GM12891 (cell line): ENCODE results near the gene SKI.
"Not testable (repeated sequence)": the region's sequence is repeated elsewhere in the genome, so short reads cannot be mapped to it uniquely, and the experiment has no call there.

Experiments
- DNase-seq: peaks from one replicate; pipeline ENCODE4 v3.0.0; 2011; ENCODE audit warnings: low spot score; ENCODE audit not compliant: insufficient read length
- FAIRE-seq: peaks from 2 replicates; lab custom pipeline; 2011; peaks lifted over from hg19 to GRCh38; lab: Jason Lieb, UNC
- PAX5 ChIP-seq: IDR thresholded peaks from 2 replicates; pipeline ENCODE4 v1.6.1; 2011; ENCODE audit warnings: low read length, moderate library complexity, mild to moderate bottlenecking; ENCODE audit not compliant: insufficient read depth, severe bottlenecking
- POLR2A ChIP-seq: IDR thresholded peaks from 2 replicates; pipeline ENCODE4 v1.6.1; 2011; ENCODE audit warnings: low read depth, low read length, control low read depth
- POLR2AphosphoS5 ChIP-seq: IDR thresholded peaks from 2 replicates; pipeline ENCODE4 v1.6.1; 2011; ENCODE audit warnings: low read depth, low read length, control low read depth
- POU2F2 ChIP-seq: IDR thresholded peaks from 2 replicates; pipeline ENCODE4 v1.6.1; 2011; ENCODE audit warnings: low read depth, mild to moderate bottlenecking, control low read depth, low read length, moderate library complexity
- SPI1 ChIP-seq: IDR thresholded peaks from 2 replicates; pipeline ENCODE4 v1.6.1; 2011; ENCODE audit warnings: low read depth, low read length, control low read depth
- TAF1 ChIP-seq: IDR thresholded peaks from 2 replicates; pipeline ENCODE4 v1.6.1; 2011; ENCODE audit warnings: low read depth, low read length, control low read depth

SKI gene

DNA sequence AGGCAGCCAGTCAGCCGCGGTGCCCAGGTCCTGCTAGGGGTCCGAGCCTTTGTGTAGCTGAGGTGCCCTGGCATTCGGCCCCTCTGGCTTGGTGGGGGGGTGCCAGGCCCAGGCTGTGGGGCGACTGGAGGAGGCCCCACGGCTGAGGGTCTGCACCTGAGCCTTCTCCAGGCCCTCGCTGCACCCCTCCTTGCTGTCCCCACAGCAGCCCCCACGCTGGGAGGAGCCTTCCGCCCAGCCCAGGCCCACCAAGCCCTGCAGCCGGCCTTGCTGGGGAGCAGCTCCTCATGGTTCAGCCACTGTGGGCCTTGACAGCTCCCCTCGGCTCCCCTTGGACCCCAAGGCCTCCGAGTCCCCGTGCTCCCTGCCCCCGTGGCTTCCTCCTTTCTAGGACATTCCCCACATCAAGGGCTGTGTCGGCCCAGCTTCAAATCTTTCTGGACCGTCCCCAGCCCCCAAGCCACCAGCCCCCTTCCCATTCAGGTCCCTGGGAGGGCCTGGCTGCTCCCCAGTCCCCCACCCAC is 95.4 kb downstream of the SKI start:
- no peak for DNase-seq
- FAIRE-seq: no peak
- TF ChIP-seq PAX5 (no peak), POU2F2 (no peak), TAF1 (no peak), SPI1 (no peak), POLR2AphosphoS5 (no peak), POLR2A (no peak)

DNA sequence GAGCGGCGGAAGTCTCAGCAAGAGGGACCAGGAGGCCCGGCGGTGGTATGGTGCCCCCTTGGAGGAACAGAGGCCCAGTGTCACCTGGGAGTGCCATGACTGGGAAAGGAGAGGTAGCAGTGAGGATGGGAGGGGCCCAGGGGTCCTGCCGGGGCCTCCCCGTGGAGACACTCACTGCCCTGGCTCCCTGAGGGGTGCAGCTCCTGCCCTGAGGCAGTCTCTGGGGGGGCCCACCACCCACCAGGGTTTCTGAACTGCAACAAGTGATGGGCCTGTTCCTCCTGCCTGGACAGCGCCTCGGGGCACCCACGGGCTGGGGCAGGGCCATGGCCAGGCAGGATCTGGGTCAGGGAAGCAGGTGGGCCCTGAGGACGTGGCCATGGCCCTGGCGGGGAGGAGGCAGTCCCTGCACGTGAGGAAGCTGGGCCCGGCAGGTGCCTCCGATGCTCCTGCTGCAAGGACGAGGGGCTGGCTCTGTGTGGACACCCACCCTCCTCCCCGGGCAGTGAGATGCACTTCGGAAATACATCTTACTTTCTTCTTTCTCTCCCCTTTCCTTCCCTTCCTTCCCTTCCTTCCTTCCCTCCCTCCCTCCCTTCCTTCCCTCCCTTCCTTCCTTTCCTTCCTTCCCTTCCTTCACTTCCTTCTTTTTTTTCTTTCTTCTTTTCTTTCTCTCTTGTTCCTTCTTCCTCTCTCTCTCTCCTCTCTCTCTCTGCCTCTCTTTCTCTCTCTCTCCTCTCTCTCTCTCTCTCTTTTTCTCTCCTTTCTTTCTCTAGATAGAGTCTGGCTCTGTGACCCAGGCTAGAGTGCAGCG is 96.6 kb downstream of the SKI start:
- FAIRE-seq: no peak
- TF ChIP-seq POU2F2 (no peak), SPI1 (no peak), TAF1 (no peak), POLR2A (no peak), PAX5 (no peak), POLR2AphosphoS5 (no peak)
- no peak for DNase-seq

DNA sequence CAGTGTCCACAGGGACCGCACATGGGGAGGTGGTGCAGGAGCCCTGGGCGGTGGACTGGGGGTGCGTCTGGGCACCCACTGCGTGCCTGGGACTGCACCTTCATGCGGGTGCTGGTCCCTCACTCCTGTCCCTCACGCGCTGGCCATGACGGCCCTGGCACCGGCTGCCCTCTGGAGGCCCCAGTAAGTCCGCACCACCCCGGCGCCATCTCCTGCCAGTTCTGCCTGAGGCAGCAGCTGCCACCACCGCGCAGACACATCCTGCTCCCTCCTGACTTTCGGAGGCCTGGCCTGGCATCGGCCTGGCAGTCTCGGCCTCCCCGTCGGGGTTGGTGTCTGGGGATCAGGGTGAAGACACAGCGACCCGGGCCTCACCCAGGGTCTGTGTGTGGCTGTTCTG is 98.4 kb downstream of the SKI start:
- TF ChIP-seq POU2F2 (no peak), TAF1 (no peak), POLR2AphosphoS5 (no peak), PAX5 (no peak), SPI1 (no peak), POLR2A (no peak)
- DNase-seq: no peak
- FAIRE-seq: no peak

DNA sequence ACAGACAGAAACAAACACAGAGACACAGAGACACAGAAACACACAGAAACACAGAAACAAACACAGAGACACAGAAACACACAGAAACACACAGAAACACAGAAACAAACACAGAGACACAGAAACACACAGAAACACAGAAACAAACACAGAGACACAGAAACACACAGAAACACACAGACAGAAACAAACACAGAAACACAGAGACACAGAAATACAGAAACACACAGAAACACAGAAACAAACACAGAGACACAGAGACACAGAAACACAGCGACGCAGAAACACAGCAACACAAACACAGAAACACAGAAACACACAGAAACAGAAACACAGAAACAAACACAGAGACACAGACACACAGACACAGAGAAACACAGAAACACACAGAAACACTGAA is 99.0 kb downstream of the SKI start:
- not testable (repeated sequence) for DNase-seq, FAIRE-seq

DNA sequence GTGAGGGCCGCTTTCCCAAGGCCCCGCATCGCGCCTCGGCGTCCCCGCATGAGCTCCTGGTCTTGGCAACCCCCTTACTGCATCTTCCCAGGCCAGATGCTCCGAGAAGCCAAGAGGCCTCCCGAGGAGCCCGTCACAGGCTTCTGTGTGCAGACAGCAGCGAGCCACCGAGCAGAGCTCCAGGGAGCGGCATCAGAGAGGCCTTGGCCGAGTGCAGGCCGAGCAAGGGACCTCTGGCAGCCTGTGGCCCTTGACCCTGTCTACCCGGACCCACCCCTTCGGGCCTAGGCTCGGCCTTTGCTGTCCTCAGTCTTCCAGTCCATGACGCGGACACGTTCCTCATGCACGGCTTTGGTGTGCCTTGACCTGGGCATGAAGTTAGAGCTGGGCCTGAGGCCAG is 99.7 kb downstream of the SKI start:
- no peak for TF ChIP-seq PAX5
- no peak for TF ChIP-seq TAF1
- TF ChIP-seq POU2F2: no peak
- TF ChIP-seq POLR2A: no peak
- TF ChIP-seq SPI1: no peak
- no peak for TF ChIP-seq POLR2AphosphoS5
- FAIRE-seq (no peak), DNase-seq (no peak)

DNA sequence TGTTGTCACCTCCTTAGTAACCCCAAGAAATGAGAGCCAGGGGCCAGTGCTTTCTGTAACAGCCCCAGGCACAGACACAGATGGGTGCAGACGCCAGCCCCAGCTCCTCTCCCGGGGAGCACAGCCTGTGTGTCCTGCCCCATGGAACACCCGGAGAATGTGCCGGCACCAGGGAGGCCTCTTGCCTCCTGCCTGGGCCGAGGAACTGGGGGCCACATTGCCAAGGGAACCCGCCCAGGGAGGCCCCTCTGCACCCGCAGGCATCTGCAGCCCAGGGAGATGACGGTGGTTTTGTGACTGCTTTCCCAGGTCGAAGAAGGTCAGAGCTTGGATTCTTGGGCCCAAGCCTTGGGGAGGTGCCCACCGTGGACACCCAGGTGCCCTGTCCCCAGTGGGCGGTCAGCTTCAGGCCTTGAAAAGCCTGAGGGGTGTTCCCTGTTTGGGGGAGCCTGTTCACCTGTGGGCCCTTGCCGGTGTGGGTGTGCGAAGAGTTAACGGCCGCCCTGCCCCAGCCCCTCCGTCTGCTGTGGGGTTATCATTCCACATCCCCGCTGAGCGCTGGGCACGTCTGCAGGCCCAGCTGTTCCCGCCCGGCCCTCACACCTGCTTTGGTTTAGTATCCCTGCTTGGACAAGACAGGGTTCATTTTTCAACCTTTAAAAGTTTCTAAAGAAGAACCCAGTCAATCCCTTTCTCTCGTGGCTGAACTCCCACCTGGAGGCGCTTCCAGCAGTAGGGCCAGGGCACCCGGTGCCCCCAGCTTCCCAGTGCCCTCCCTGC is 100.7 kb downstream of the SKI start:
- DNase-seq (no peak), FAIRE-seq (no peak)
- no peak for TF ChIP-seq POU2F2
- TF ChIP-seq TAF1: no peak
- no peak for TF ChIP-seq PAX5
- no peak for TF ChIP-seq SPI1
- no peak for TF ChIP-seq POLR2AphosphoS5
- TF ChIP-seq POLR2A: no peak

DNA sequence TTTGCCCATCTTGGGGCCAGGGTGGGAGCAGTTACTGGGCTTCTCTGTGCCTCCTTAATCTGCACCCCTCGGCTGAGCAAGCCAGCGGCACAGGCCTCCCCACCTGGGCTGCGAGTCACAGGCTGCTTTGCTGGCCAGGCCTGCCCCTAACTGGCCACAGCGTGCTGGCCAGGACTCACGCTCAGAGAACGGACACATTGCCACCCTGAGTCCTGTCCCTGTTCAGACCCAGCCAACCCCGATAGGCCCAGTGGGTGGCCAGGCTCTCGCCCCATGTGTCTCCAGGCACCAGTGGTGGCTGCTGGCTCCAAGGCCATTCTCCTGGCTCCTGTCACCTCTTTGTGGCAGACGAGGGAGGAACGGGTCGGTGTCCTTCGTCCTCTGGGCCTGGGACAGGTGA is 101.9 kb downstream of the SKI start:
- FAIRE-seq: no peak
- TF ChIP-seq POLR2AphosphoS5: no peak
- TF ChIP-seq POLR2A: no peak
- no peak for TF ChIP-seq TAF1
- TF ChIP-seq POU2F2: no peak
- no peak for TF ChIP-seq SPI1
- TF ChIP-seq PAX5: no peak
- DNase-seq: no peak

DNA sequence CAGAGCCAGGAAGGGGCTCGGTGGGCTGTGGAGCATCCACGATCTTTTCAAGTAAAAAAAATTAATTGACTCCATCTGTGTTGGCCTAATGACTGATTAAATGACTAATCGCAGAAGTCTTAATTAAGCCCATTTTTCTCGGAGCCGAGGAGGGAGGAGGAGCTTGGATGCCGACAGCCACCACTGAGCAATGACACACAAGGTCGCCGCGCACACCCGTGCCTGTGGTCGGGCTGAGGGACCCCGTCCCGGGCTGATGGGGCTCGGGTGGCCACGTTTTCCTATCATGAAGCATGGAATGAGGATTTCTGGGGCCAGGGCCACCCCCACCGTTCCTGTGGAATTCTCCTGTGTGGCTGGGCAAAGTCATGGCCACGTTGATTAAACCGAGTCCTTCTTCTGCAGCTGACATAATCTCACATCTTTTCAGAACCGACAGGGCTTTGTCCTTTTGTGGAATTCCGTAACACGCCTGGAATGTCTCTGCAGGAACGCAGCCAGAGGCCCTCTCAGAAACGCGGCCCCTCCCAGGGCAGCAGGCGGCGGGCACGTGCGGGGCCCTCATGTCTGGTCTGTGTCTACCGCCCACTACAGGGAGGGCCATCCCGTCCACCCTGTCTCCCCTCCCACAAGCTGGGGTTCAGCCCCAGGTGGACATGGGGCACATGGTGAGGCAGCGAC is 102.5 kb downstream of the SKI start:
- FAIRE-seq (no peak), DNase-seq (no peak)
- TF ChIP-seq SPI1 (no peak), POU2F2 (no peak), PAX5 (no peak), POLR2A (no peak), TAF1 (no peak), POLR2AphosphoS5 (no peak)

DNA sequence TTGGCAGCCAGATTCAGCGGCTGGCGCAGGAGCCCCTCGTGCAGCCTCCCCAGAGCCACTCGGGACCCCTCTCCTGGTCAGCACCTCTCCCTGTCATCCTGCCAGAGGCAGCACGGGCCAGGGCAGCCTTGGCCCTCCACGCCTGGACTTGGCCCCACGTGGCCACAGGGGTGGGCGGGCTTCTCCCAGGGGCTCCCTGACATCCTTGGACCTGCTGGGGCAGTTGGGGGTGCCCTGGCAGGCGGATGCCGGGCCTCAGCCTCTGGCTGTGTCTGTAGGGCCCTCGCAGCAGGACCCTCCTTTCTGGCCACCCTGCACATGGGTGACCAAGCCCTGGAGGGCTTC is 103.1 kb downstream of the SKI start:
- TF ChIP-seq TAF1 (no peak), POLR2A (no peak), POU2F2 (no peak), PAX5 (no peak), SPI1 (no peak), POLR2AphosphoS5 (no peak)
- FAIRE-seq (no peak), DNase-seq (no peak)

DNA sequence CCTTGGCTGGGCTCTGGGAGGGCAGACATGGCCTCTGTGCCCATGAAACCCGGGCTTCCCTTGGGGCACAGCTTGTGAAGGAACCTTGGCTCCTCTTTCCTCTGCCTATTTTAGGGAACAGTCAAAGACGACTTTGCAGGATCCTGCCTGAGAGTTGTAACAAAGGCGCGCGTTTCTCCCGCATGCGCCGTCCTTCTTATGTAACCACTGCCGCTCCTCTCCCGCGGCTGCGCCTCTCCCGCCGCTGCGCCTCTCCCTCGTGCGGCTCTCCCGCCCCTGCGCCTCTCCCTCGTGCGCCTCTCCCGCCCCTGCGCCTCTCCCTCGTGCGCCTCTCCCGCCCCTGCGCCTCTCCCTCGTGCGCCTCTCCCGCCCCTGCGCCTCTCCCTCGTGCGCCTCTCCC is 103.5 kb downstream of the SKI start:
- DNase-seq, FAIRE-seq: not testable (repeated sequence)
